ENCODE data around the gene ITGB3. TPM values are rescaled to one million over a fixed set of nuclear protein-coding genes. Genes with fewer than 3 reads are reported as not detected.

The ITGB3 gene
- total and polyA plus RNA-seq, 9 of the 15 experiments (the other 6 are each of a cell fraction or from before 2014, with no cell fraction given): 0.08 to 2.6 (median 0.62) TPM; not detected in 1

- Histone ChIP-seq H3K36me3 (ENCODE audit: control insufficient read depth, insufficient read depth, low read length) (no peaks in the 10 kb centered on the region), H3K4me3 (no peak overlapping the region), H3K79me2 (ENCODE audit: control insufficient read depth, insufficient read depth, low read length) (no peaks in the 10 kb centered on the region), H4K20me1 (replicated peaks; ENCODE audit: control insufficient read depth, insufficient read depth, low read length) (no peaks in the 10 kb centered on the region), H3K4me2 (ENCODE audit: insufficient read depth, low read length) (no peak overlapping the region), H3K9ac (ENCODE audit: insufficient read depth in 1 of 2, low read depth in 2 of 2, low read length in 2 of 2) (no peak overlapping the region), H3K27me3 (ENCODE audit: control insufficient read depth in 2 of 2, insufficient read depth in 2 of 2, low read length in 2 of 2) (no peaks in the 10 kb centered on the region), H3K4me1 (replicated peaks in 1 of 2; ENCODE audit: control insufficient read depth in 2 of 2, insufficient read depth in 2 of 2, low read length in 2 of 2) (peaks cover 39 to 51% of the 10 kb centered on the region in 2 experiments), H3K9me3 (replicated peaks; ENCODE audit: control insufficient read depth, insufficient read depth, low read depth, low read length) (no peaks in the 10 kb centered on the region), H3K9me1 (ENCODE audit: control insufficient read depth, insufficient read depth, low read length) (peaks cover 2% of the 10 kb centered on the region), H2AFZ (ENCODE audit: low read depth, low read length) (no peak overlapping the region), H3K27ac (ENCODE audit: extremely low read depth, low read depth, low read length) (no peak overlapping the region)
- TF ChIP-seq ZNF134 (CRISPR knock-in tag; conservative IDR thresholded peaks at IDR 0.05): no peak
- TF ChIP-seq ZKSCAN8 (CRISPR knock-in tag; IDR thresholded peaks at IDR 0.05): no peak
- TF ChIP-seq ZNF175 (CRISPR knock-in tag; IDR thresholded peaks at IDR 0.05; ENCODE audit: low read depth): no peak
- no peak for TF ChIP-seq ZNF12 (CRISPR knock-in tag; IDR thresholded peaks at IDR 0.05)
- TF ChIP-seq RBFOX2 (IDR thresholded peaks at IDR 0.05; ENCODE audit: low read depth, low read length): no peak
- TF ChIP-seq SREBF2 (CRISPR knock-in tag; IDR thresholded peaks at IDR 0.05): no peak
- TF ChIP-seq ZBED1 (IDR thresholded peaks at IDR 0.05): no peak
- TF ChIP-seq SMARCE1 (IDR thresholded peaks at IDR 0.05): no peak
- TF ChIP-seq MAFK (IDR thresholded peaks at IDR 0.05; ENCODE audit: low read length): no peak
- ATAC-seq: no peak
- 100% methylated on average over 1 of the region's 1 CpG for WGBS (ENCODE audit: insufficient coverage, low coverage, missing lambda C conversion rate)
- ChIA-PET CTCF (ENCODE audit: low intra/inter-chr PET ratio) (no interaction called here), POLR2A (no interaction called here)
- no peak for DNase-seq (ENCODE audit: extremely low read depth in 1 of 4, low spot score in 3 of 4)
- intact Hi-C loops (cut with micrococcal nuclease): no loop called here
- no peak for FAIRE-seq
- BruUV-seq (replicated peaks): no TSS peak
- in situ Hi-C loops (cut with MboI): no loop called here
Measured at GRCh38 chr17:47277921-47278320, 24.3 kb downstream of the ITGB3 start.
